HuH-7.5 (cell line): ENCODE data around the gene TRIM2.
"Not testable (repeated sequence)": the region's sequence is repeated elsewhere in the genome, so short reads cannot be mapped to it uniquely, and the experiment has no call there.

Experiments used
- DNase-seq: peaks from one replicate; pipeline ENCODE4 v3.0.0; 2011; ENCODE audit warnings: low spot score

TRIM2 gene

DNA sequence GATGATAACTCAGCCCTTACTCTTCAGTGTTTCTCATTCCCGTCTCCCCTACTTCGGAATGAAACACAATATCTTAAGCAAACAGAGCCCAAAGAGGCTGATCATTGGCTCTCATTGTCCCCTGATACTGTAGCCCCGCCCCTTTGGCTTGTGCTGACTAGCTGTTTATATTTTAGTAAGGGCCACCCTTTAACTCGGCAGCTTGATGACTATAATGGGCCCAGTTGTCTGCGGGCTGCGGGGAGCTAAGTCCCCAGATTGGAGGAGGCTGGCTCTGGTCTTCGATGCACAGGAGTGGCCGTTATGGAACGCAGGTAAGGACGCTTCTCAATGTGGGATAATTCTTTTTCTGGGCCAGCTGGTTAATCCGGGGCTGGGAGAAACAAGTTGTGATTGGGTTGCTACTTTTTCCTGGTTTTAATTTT lies at the start of gene TRIM2:
TSS of gene TRIM2 (plus strand) at position 197 of the 425 bp plus-strand sequence. CDS start at position 285, 88 bp downstream.
- DNase-seq: peak; percentile 25

DNA sequence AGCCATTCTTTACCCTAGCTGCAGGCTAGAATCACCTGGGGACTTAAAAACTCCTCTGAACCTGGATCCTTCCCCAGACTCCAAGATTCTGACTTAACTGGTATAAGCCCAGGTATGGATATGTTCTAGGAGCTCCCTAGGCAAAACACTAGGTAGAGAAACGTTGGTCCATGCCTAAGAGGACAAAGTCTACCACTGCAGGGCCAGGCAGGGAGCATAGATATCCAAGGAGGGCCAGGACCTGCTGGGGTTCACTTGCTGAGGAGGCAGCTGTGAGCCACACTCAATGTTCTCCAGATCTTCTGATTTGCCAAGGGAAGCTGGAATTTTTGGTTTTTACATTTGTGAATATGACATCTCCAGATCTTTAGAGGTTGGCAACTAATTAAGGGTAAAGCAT lies 48.6 kb upstream of the TRIM2 start:
- DNase-seq: no peak

DNA sequence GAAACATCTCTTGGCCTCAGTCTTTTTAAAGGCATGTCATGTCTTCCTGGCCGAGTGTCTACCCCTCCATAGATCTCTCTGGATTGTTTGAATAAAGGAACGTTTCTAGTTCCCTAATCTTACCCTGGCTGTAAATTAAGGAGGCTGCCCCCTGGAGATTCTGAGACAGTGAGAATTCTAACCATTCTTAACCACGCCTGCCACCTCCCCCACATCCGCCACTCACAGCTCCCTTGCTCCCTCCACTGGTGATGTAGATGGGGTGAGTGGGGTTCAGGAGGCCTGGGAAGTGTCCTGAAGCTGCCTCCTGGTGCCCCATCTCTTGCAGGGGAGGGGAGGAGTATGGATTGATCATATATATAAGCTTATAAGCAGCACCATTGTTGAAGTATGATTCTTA lies 48.0 kb upstream of the TRIM2 start:
- DNase-seq: no peak

DNA sequence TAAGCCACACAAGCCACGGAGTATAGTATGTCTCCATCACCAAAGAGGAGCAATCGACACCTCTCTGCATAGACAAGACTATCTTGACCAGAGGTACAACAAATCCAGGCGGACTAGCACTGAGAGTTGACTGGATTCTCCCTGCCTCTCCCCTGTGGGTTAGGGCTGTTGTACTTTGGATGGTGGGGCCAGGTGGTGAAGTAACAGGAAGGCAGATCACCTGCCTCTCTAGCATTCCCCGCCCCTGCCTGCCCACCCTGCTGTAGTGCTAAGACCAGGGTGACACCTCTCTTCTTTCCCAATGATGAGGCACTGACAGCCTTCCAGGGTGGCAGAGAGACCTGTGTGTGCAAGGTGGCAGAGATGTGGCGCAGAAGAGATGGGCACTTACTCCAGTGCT lies 47.5 kb upstream of the TRIM2 start:
- DNase-seq: no peak

DNA sequence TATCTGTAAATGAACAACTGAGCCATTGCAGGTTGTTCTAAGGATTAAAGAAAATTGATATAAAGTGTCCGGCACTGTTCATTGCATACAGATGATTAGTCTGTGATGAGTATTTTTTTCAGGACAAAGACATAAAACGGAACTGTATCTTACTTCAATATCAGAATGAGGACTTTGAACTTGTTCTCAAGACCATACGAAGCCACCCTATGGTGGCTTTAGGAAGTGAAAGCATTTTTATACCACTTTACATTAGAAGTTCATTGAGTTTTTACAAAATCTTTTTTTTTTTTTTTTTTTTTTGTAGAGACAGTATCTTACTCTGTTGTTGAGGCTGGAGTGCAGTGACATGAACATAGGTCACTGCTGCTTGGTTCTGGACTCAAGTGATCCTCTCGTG lies 45.2 kb upstream of the TRIM2 start:
- DNase-seq: no peak

DNA sequence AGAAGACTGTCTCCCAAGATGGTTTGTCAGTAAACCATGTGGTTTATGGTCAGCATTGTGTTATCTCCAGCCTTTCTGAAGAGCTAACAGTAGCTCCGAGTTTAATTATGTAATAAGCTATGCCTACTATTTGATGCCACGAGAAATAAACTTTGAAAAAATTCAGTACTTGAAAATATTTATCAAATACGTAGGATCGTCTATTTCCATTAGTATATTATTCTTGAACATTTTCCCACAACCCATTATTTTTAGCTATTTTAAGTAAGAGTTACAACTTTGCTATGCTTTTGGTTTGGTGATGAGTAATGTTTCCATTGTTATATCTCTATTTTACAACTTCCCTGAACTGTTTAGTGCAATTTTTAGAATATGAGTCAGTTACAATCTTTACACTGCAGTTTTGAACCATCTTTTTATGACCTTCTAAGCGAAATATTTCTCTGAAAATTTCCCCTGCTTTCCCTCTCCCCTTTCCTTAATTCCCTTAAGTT lies 44.5 kb upstream of the TRIM2 start:
- DNase-seq: no peak

DNA sequence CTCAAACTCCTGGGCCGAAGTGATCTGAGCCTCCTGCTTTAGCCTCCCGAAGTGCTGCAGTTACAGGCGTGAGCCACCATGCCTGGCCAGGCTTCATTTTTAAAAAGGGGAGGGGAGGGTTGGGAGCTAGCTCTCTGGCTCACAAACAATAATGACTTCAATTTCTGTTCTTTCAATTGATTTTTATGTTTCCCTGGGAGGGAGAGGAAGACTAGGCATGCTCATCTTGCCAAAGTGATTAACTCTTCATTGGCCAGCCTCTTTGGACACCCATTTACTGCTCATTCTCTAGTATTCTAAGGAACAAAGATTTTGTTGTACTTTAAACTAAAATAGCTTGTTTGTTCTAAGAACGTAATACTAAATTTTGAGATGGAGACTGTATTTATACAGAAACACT lies 43.4 kb upstream of the TRIM2 start:
- DNase-seq: no peak

DNA sequence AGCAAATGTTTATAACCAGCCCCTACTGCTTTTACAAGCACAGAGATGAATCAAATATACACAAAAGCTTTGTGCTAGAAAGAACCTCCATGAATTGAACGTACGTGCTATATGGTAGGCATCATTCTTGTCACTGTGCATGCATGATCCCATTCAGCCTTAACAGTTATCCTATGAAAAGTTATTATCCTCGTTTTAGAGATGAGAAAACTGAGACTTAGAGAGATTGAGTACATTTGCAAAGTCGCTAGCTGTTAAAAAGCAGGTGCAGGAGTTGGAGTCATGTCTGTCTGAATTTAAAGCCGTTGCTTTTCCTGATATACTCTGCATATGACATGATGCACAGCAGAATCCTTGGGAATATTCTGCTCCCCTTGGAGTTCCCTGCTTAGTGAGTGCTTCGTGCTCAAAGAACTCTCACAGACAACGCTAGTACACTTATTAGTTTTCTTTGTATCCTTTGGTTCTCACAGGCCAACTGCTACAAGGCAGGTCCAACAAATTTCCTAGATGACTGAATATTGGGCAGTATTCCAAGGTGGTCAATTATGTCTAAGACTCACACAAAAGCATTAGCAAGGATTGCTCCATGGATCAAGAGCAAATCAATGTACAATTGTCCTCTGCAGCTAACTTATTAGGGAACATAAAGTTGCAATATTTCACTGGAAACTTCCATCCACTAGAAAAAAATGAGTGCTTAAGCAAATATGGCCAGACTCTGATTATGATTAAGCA lies 42.8 kb upstream of the TRIM2 start:
- no peak for DNase-seq

DNA sequence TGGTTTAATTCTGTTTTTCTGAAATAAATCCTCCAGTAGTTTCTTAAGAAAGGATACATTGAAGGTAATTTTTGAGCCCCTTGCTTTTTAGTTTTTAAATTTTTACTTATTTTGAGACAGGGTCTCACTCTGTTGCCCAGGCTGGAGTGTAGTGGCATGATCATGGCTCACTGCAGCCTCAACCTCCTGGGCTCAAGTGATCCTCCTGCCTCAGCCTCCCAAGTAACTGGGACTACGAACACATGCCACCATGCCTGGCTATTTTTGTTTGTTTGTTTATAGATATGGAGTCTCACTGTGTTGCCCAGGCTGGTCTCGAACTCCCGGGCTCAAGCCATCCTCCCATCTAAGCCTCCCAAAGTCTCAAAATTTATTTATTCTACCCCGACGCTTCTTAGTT lies 39.0 kb upstream of the TRIM2 start:
- not testable (repeated sequence) for DNase-seq

DNA sequence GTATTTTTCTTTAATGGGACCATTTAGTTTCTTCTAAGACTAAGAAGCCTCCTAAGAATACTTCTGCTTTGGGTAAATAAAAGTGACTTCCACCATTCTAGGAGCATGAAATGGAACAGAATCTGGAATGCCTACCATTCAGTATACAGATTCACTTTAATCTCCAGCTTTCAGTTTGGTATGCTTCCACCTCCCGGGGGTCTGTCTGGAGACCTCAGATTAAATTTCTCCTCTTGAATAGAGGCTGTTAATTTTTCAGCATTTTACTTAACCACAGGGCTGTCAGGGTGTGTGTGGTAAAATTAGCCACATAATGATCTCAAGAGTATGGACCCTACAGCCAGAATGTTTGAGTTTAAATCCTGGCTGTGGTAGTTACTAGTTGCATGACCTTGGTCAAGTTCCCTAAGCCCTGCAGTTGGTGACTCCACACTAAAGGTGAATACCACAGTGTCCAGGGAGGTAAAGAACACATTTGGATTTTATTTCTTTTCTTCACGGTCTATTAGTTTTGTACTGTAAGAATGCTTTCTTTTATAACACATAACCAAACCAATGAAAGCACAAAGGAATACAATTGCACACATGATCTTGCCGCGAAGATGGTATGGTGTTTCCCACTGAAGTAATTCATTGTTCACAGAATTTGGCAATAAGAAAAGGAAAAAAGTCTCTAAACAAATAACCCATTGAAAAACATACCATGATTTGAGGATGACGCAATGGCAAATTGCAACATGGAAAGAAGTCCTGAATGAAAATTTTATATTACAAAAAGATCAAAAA lies 37.3 kb upstream of the TRIM2 start:
- DNase-seq: no peak

DNA sequence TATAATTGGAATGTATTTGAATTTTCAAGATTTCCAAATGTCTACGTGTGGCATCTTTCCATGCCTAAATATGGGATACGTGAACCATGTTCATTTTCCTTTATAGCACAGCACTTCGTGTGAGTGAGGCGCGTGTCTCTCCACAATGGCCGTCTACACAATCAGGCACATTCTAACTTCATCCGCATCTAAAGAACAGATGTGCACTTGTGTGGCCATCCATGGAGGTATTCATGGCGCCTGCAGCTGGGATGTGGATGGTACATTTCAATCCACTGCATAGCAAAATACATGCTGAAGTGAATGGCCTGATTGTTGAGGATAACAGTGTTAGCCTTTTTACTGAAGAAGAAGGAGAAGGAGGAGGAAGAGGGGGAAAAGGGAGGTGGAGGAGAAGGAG lies 34.5 kb upstream of the TRIM2 start:
- DNase-seq: no peak

DNA sequence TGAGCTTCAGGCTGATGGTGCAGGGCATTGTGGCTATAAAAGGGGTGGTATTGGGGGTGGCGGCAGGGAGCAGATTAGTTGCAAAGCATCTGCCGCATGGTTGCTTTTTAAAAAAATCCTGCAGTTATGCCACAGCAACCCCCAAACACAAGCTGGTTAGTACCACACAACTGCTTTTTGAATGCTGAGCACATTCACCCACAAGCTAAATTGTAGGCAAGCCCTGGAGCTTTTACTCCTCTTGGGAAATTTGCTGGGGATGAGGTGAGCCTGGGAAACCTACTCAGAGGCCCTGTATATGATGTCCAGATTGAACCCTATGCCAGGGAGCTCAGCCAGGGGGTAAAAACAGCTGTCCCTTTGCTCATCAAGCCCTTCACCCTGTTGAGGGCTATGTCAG lies 33.8 kb upstream of the TRIM2 start:
- DNase-seq: no peak

DNA sequence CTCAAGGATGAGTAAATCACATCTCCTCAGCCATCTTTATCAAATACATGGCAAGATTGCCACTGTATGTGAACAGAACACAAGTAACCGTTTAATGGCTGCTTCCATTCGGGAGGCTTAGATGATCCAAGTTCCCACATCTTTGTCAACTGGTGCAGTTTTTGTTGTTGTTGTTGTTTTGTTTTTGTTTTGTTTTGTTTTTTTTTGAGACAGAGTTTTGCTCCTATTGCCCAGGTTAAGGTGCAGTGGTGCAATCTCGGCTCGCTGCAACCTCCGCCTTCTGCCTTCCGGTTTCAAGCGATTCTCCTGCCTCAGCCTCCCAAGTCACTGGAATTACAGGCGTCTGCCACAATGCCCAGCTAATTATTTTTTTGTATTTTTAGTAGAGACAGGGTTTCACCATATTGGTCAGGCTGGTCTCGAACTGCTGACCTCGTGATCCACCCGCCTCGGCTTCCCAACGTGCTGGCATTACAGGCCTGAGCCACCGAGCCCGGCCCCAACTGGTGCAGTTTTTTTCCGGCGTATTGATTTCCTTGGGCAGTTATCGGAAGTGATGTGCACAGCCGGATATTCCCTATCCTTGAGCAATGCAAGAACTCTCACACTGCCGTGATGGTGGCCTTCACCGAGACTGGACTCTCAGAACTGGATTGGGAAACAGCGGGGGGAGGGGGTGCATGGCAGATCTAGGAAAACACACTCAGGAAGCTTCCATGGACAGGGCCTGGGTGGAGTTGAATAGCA lies 29.2 kb upstream of the TRIM2 start:
- no peak for DNase-seq

DNA sequence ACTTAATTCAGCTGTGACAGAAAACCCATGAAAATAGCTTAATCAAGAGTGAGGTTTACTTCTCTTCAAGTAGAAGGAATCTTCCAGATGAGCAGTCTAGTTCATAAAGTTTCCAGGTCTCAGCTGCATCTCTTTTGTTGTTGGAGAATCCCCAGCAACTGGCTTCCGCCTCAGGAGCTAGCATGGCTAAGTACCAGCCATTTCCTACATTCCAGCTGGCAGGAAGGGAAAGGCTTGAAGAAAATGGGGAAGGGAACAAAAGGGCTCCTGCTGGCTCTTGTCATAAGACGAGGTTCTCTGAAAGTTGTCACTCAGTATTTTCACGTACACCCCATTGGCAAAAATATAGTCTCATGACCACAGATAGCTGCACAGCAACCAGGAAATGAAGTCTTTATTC lies 27.3 kb upstream of the TRIM2 start:
- DNase-seq: no peak

DNA sequence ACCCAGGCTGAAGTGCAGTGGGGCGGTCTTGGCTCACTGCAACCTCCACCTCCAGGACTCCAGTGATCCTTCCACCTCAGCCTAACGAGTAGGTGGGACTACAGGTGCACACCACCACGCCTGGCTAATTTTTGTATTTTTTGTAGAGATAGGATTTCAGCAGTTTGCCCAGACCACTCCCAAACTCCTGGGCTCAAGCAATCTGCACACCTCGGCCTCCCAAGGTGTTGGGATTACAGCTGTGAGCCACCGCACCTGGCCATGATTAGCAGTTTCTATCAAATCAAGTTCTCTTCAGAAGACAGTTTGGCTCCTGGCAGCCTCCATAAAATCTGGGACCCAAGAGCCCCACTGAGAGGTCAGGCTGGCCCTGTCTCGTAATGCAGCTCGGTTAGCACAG lies 26.4 kb upstream of the TRIM2 start:
- DNase-seq: no peak

DNA sequence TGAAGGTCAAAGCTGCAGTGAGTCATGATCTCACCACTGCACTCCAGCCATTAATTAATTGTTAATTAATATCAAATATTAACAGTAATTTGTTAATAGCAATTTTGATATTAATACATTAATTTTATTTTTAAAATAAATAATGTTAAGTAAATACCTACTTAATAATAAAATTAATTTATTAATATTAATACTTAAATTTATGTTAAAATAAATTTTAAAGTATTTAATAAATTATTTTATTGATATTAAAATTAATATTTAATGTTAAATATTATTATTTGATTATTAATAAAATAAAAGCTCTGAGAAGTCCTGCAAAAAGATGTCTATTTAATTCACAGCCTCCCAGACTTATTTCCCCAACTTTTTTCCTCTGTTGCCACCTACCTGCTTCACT lies 25.1 kb upstream of the TRIM2 start:
- no peak for DNase-seq

DNA sequence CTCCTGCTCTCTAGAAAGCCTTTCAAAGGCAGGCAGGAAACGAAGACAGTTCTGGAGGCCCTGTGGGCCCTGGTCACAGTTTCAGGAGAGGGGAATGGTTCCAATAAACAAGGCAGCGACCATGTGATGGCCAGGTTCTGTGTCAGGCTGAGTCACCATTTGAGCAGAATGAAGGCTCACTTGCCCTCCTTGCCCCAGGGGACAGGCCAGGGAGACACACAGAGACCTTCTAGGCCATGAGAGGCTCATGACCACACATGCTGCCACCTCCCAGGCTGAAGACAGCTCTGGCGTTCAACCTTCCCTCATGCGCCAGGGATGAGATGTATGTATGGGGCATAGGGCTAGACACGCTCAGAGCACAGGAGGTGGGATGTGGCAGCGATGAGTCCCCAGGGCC lies 22.9 kb upstream of the TRIM2 start:
- DNase-seq: no peak

DNA sequence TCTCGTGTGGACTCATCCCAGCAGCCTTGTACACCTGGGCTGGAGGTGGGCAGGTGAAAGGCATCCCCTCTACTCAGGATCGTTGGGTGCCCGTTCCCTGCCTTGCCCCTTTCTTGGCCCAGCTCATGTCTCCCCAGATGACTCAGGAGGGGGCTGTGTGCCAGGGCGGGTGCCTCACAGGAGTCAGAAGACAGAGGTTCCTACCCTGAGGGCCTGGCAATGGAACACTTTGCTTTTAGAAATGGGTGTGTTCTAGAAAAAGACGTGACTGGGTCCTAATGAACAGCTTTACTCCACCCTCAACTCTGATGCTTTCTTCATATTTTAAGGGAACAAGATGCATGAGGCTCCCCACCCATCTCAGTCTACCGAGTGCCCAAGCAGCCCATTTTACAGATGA lies 22.5 kb upstream of the TRIM2 start:
- no peak for DNase-seq

DNA sequence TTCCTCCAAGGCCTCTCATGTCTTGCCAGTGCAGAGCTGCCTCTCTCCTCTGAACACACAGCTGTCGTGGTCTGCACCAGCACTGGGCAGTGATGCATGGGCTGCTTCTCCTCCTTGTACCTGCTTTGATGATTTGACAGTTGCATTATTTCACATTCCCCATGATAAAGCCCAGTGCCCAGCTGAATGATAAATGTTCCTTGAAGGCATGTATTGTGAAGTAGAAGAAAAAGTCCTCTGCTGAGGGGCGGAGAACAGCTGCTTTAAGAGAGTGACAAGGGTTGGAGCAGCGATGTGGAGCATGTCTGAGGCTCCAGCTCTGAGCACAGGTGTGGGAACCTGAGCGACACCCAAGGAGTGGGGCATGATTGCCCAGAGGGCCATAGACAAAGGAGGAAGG lies 21.1 kb upstream of the TRIM2 start:
- no peak for DNase-seq

DNA sequence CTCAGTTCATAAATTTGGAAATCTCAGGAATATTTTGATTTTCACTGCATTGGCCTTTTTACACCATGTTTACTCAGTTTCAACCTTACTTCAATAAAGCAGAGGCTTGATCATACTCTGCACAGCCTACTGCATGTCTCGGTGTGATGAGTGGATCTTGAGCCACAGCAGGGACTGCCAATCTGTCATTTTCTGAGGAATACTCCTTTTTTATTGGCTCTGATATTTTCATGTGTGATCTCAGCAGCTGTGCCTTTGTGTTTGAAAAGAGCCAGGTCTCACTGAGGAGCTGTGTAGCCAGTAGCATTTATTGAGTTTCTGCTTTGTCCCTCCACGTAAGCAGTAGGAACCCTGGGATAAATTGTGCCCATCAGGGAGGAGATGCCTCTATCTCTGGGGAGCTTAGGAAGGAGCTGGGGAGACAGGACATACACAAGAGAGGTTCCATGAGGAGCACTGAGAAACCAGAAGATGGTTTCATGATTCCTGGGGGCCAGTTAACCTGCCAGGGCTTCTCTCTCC lies 18.9 kb upstream of the TRIM2 start:
- DNase-seq: no peak

DNA sequence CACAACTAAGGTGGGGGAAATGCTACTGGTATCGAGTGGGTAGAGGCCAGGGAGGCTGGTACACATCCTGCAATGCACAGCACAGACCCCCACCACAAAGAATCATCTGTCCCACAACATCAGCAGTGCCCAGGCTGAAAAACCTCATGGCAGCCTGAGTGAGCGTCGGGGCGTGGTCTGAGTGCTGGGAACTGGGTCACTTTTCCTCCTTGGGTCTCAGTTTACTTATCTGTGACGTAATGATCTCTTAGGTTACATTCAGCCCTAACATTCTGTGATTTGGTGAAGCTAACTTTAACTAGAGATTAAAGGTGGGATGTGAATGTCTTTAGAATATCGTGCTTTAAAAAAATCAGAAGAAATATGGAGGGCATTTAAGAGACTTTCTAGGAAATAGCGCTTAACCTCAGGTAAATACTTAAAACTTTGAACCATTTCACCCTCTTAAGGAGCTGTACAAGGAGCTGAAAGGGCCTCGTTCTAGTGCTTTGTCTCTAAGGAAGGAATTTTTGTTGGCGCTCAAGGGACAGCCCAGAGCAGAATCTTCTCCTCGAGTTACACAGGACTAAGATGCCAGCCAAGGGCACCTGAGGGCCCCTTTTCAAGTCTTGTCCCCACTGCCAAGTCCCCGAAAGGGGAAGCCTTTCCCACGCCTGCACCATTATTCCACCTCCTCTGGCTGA lies 18.1 kb upstream of the TRIM2 start:
- no peak for DNase-seq
